Neural progenitor cell (in vitro differentiated cells): ENCODE results near the gene LPCAT3.

ENCODE experiments used
- CTCF ChIP-seq: fragments of 200-600 bp; sonication (generic); IDR thresholded peaks from 2 replicates; pipeline ENCODE4 v1.5.1; 2017; ENCODE audit warnings: antibody characterized with exemption, mild to moderate bottlenecking
- EZH2phosphoT487 ChIP-seq: fragments of 200-600 bp; sonication (generic); IDR thresholded peaks from 2 replicates; pipeline ENCODE4 v1.6.1; 2017; ENCODE audit warnings: antibody characterized with exemption

- TF ChIP-seq CTCF, result no peak
- TF ChIP-seq EZH2phosphoT487, result no peak
Observed at GRCh38 chr12:7004287-7004803, 13.9 kb downstream of the LPCAT3 start.
